ENCODE measurements around the gene LRRC28. TPM values are rescaled to one million over a fixed set of nuclear protein-coding genes. Genes with fewer than 3 reads are reported as not detected.

Gene LRRC28
- total and polyA plus RNA-seq, 9 of the 15 experiments (the other 6 are each of a cell fraction or from before 2014, with no cell fraction given), result 5.5 to 17.4 (median 7.9) TPM

GRCh38 chr15:99412626-99413025 lies 161.3 kb downstream of the LRRC28 start:
- 3% methylated on average over 8 of the region's 8 CpGs for WGBS (ENCODE audit: insufficient coverage, low coverage, missing lambda C conversion rate)
- no TSS peak for BruUV-seq (replicated peaks)
- no peaks in the 10 kb centered on the region for H3K9me1 ChIP-seq (ENCODE audit: control insufficient read depth, insufficient read depth, low read length)
- H4K20me1 ChIP-seq (replicated peaks; ENCODE audit: control insufficient read depth, insufficient read depth, low read length), result peaks cover 10% of the 10 kb centered on the region; the same call in 1 of the 2 replicates
- in situ Hi-C loops (cut with MboI), result no loop called here
- no peaks in the 10 kb centered on the region for H3K9me3 ChIP-seq (replicated peaks; ENCODE audit: control insufficient read depth, insufficient read depth, low read depth, low read length)
- H2AFZ ChIP-seq (ENCODE audit: low read depth, low read length), result no peak overlapping the region
- TF ChIP-seq ZFP1 (CRISPR knock-in tag; IDR thresholded peaks at IDR 0.05) (no peak), CBX2 (IDR thresholded peaks at IDR 0.05; ENCODE audit: insufficient read depth, low read length, poor library complexity, severe bottlenecking) (no peak), ZNF583 (CRISPR knock-in tag; IDR thresholded peaks at IDR 0.05) (no peak), CREM (IDR thresholded peaks at IDR 0.05; ENCODE audit: low read depth) (no peak), TGIF2 (CRISPR knock-in tag; IDR thresholded peaks at IDR 0.05) (no peak), ZNF77 (CRISPR knock-in tag; IDR thresholded peaks at IDR 0.05) (no peak), ZBTB17 (CRISPR knock-in tag; IDR thresholded peaks at IDR 0.05) (no peak), ZC3H4 (CRISPR knock-in tag; IDR thresholded peaks at IDR 0.05; ENCODE audit: borderline replicate concordance) (no peak), ZNF232 (CRISPR knock-in tag; IDR thresholded peaks at IDR 0.05) (no peak), ZBTB12 (CRISPR knock-in tag; IDR thresholded peaks at IDR 0.05) (no peak), KDM1A (IDR thresholded peaks at IDR 0.05) (no peak), ZNF316 (IDR thresholded peaks at IDR 0.05) (no peak), CC2D1A (IDR thresholded peaks at IDR 0.05) (no peak)
- no peaks in the 10 kb centered on the region; a peak in 2 of 5 replicates for H3K4me1 ChIP-seq (replicated peaks in 1 of 2; ENCODE audit: control insufficient read depth in 2 of 2, insufficient read depth in 2 of 2, low read length in 2 of 2)
- no peaks in the 10 kb centered on the region for H3K79me2 ChIP-seq (ENCODE audit: control insufficient read depth, insufficient read depth, low read length)
- no peak overlapping the region for H3K27ac ChIP-seq (ENCODE audit: extremely low read depth, low read depth, low read length)
- ChIA-PET CTCF (ENCODE audit: low intra/inter-chr PET ratio) (no interaction called here), POLR2A (no interaction called here)
- no peak for ATAC-seq
- H3K4me3 ChIP-seq, result no peak overlapping the region
- FAIRE-seq, result no peak
- no peak overlapping the region; a peak in 1 of 4 replicates for H3K9ac ChIP-seq (ENCODE audit: insufficient read depth in 1 of 2, low read depth in 2 of 2, low read length in 2 of 2)
- H3K27me3 ChIP-seq (ENCODE audit: control insufficient read depth in 2 of 2, insufficient read depth in 2 of 2, low read length in 2 of 2), result peaks cover 8 to 62% of the 10 kb centered on the region in 2 experiments; a peak in 4 of 5 replicates
- no peak for DNase-seq (ENCODE audit: extremely low read depth in 1 of 4, low spot score in 3 of 4)
- intact Hi-C loops (cut with micrococcal nuclease), result no loop called here
- no peaks in the 10 kb centered on the region for H3K36me3 ChIP-seq (ENCODE audit: control insufficient read depth, insufficient read depth, low read length)
- H3K4me2 ChIP-seq (ENCODE audit: insufficient read depth, low read length), result no peak overlapping the region

All from K562 (cell line).